Inflammatory macrophage treated with lipopolysaccharide for 1 hour (primary cell): ENCODE results near the gene MALRD1.

Experiments used
- DNase-seq, 2 donors: peaks; one replicate each; pipeline ENCODE4 v3.0.0-alpha.2; 2020 to 2022

Gene MALRD1

GRCh38 chr10:19385846-19386450 is 337.3 kb downstream of the MALRD1 start:
- DNase-seq: no peak

GRCh38 chr10:19408924-19409323 is 360.3 kb downstream of the MALRD1 start:
- no peak for DNase-seq

GRCh38 chr10:19411119-19411518 is 362.5 kb downstream of the MALRD1 start:
- no peak for DNase-seq

- peak; percentile 1 to 37 for DNase-seq
These were observed 363.9 kb downstream of the MALRD1 start for GRCh38 chr10:19412531-19412930.

- no peak for DNase-seq
These were observed 367.6 kb downstream of the MALRD1 start for GRCh38 chr10:19416164-19416563.

- no peak for DNase-seq
These were observed 369.1 kb downstream of the MALRD1 start for GRCh38 chr10:19417740-19418139.

- no peak for DNase-seq
These were observed 373.1 kb downstream of the MALRD1 start for GRCh38 chr10:19421674-19422073.

- DNase-seq: no peak
These were observed 377.4 kb downstream of the MALRD1 start for GRCh38 chr10:19426034-19426433.

GRCh38 chr10:19431622-19432351 is 383.2 kb downstream of the MALRD1 start:
- DNase-seq: no peak

- no peak for DNase-seq
These were observed 401.3 kb downstream of the MALRD1 start for GRCh38 chr10:19449860-19450259.

- no peak for DNase-seq
These were observed 402.8 kb downstream of the MALRD1 start for GRCh38 chr10:19451356-19451755.

GRCh38 chr10:19451937-19452336 is 403.3 kb downstream of the MALRD1 start:
- DNase-seq: no peak

- no peak for DNase-seq
These were observed 405.4 kb downstream of the MALRD1 start for GRCh38 chr10:19453967-19454366.

GRCh38 chr10:19461588-19461987 is 413.0 kb downstream of the MALRD1 start:
- no peak for DNase-seq

GRCh38 chr10:19466709-19467108 is 418.1 kb downstream of the MALRD1 start:
- no peak for DNase-seq

- no peak for DNase-seq
These were observed 419.8 kb downstream of the MALRD1 start for GRCh38 chr10:19468413-19468812.

GRCh38 chr10:19469521-19469920 is 420.9 kb downstream of the MALRD1 start:
- DNase-seq: no peak

- no peak for DNase-seq
These were observed 431.3 kb downstream of the MALRD1 start for GRCh38 chr10:19479854-19480253.

GRCh38 chr10:19480353-19480752 is 431.8 kb downstream of the MALRD1 start:
- no peak for DNase-seq

- no peak for DNase-seq
These were observed 434.8 kb downstream of the MALRD1 start for GRCh38 chr10:19483421-19483820.

- DNase-seq: no peak
These were observed 440.1 kb downstream of the MALRD1 start for GRCh38 chr10:19488592-19489280.

- DNase-seq: peak; percentile 35 to 45
These were observed 442.6 kb downstream of the MALRD1 start for GRCh38 chr10:19491166-19491565.

- DNase-seq: no peak
These were observed 445.3 kb downstream of the MALRD1 start for GRCh38 chr10:19493917-19494316.

GRCh38 chr10:19497026-19497425 is 448.4 kb downstream of the MALRD1 start:
- DNase-seq: no peak
